Activated naive CD8-positive, alpha-beta T cell treated with anti-CD3 and anti-CD28 coated beads, Interleukin-2, amount 50 U/mL, for 24 hours (primary cell): ENCODE measurements around the gene CFAP43.

Experiments
- ATAC-seq: fragments of 150-1000 bp; cut with Tn5 transposase; one replicate; pipeline ENCODE4 v1.10.0; 2021
- DNase-seq: peaks from one replicate; pipeline ENCODE4 v3.0.0; 2021
- H3K27ac Mint-ChIP-seq: one replicate; pipeline ENCODE4 v1.8.0; 2021; ENCODE audit warnings: mild to moderate bottlenecking, mixed read lengths
- H3K27me3 Mint-ChIP-seq: one replicate; pipeline ENCODE4 v1.8.0; 2021; ENCODE audit warnings: mixed read lengths
- H3K36me3 Mint-ChIP-seq: one replicate; pipeline ENCODE4 v1.8.0; 2021; ENCODE audit warnings: low read depth, mixed read lengths
- H3K4me1 Mint-ChIP-seq: one replicate; pipeline ENCODE4 v1.8.0; 2021; ENCODE audit warnings: mixed read lengths
- H3K4me3 Mint-ChIP-seq: one replicate; pipeline ENCODE4 v1.8.0; 2021; ENCODE audit warnings: mild to moderate bottlenecking, moderate library complexity, mixed read lengths
- H3K9me3 Mint-ChIP-seq: one replicate; pipeline ENCODE4 v1.8.0; 2021; ENCODE audit warnings: mixed read lengths

CFAP43 gene

DNA sequence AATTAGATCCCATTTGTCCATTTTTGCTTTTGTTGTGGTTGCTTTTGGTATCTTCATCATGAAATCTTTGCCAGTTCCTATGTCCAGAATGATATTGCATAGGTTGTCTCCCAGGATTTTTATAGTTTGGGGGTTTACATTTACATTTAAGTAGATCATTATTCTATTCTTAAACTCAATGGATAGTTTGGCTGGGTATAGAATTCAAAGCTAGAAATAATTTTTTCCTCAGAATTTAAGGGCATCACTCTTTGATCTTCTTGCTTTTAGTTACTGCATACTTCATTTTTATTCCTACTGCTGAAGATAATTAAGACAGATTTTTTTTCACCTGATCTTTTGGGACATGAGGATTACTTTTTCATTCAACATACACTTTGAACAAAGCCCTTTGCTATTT, 80.4 kb downstream of the CFAP43 start:
- ATAC-seq, result no peak
- Mint-ChIP-seq H3K9me3 (peaks cover 22% of the 10 kb centered on the region), H3K4me1 (no peaks in the 10 kb centered on the region), H3K36me3 (peaks cover 9% of the 10 kb centered on the region), H3K4me3 (no peak overlapping the region), H3K27me3 (peaks cover 31% of the 10 kb centered on the region), H3K27ac (no peak overlapping the region)
- no peak for DNase-seq

DNA sequence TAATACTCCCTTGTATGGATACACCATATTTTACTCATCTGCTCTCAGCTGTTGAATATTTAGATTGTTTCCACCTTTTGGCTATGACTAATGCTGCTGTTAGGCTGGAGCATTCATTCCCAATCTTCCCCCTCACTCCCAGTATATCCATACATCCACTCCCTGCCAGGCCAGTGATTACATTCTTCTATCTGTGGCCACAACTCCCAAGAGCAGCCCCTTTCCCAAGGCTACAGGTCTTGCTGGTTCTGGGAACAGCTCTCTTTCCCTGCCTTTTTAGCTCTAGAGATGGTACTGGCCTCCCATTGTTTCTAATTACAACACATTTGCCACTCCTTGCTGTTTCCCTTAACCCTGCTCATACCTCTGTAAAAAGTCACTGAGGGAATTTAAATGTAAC, 82.0 kb downstream of the CFAP43 start:
- Mint-ChIP-seq H3K4me3 (no peak overlapping the region), H3K9me3 (peaks cover 22% of the 10 kb centered on the region), H3K4me1 (no peaks in the 10 kb centered on the region), H3K27ac (no peak overlapping the region), H3K36me3 (peaks cover 9% of the 10 kb centered on the region), H3K27me3 (peaks cover 21% of the 10 kb centered on the region)
- ATAC-seq (no peak), DNase-seq (no peak)

DNA sequence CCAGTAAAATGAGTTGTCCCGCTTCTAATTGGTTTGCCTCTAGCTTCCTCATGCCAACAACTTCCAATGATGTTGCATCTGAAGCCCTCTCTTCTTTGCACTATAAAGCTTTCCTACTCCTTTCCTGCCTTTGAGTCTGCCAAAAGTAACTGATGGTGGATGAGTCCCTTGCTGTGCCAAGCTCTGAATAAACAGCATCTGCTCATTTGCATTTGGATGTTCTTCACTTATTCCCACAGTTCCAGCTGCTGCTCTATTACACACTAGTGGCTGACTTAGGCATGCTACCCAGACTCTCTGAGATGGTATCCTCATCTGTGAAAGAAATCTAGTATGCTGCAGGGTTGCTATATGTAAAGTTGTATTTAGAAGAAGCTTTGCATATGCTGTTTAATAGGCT, 85.3 kb downstream of the CFAP43 start:
- Mint-ChIP-seq H3K4me3 (no peak overlapping the region), H3K27ac (no peak overlapping the region), H3K4me1 (no peaks in the 10 kb centered on the region), H3K36me3 (peaks cover 5% of the 10 kb centered on the region), H3K27me3 (peaks cover 13% of the 10 kb centered on the region), H3K9me3 (peaks cover 11% of the 10 kb centered on the region)
- no peak for ATAC-seq
- no peak for DNase-seq

DNA sequence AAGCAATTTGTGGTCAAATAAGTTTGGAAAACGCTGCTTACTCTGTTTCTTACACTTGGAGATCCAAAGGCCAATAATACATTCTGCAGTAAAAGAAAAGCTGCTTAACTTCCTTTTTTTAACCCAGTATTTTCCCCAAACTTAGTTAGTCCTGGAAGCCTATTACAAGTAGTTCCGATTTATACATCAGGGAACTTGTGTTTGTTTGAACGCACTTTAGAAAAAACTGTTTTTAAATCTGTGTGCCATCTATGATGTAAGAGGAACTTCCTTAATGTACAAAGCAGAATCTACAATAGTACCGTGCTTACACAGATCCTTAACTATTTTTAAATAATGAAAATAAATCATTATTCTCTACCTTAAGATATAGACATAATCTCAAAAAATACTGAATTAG, 87.2 kb downstream of the CFAP43 start:
- H3K4me3 Mint-ChIP-seq, result no peak overlapping the region
- ATAC-seq (no peak), DNase-seq (no peak)
- no peak overlapping the region for H3K27ac Mint-ChIP-seq
- H3K9me3 Mint-ChIP-seq, result no peaks in the 10 kb centered on the region
- no peaks in the 10 kb centered on the region for H3K4me1 Mint-ChIP-seq
- H3K27me3 Mint-ChIP-seq, result peaks cover 5% of the 10 kb centered on the region
- no peaks in the 10 kb centered on the region for H3K36me3 Mint-ChIP-seq

DNA sequence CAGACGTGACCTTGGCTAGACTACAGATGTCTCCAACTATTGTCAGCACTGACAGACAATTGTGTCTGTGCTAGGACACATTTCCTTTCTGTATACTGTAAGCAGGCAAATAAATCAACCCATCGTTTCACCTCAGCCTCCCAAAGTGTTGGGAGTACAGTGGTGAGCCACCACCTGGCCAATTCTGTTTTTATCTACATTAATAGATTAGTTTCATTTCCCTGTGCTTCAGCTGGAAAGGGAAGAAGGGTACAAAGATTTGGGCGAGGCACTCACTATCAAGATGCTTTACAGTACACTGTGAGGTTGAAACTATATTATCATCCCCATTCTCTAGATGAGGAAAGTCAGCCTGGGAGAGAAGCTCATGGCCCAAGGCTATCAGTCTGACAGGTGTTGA, 88.3 kb downstream of the CFAP43 start:
- Mint-ChIP-seq H3K36me3 (no peaks in the 10 kb centered on the region), H3K27me3 (peaks cover 8% of the 10 kb centered on the region), H3K4me3 (no peak overlapping the region), H3K4me1 (no peaks in the 10 kb centered on the region), H3K9me3 (no peaks in the 10 kb centered on the region), H3K27ac (no peak overlapping the region)
- no peak for DNase-seq
- no peak for ATAC-seq

DNA sequence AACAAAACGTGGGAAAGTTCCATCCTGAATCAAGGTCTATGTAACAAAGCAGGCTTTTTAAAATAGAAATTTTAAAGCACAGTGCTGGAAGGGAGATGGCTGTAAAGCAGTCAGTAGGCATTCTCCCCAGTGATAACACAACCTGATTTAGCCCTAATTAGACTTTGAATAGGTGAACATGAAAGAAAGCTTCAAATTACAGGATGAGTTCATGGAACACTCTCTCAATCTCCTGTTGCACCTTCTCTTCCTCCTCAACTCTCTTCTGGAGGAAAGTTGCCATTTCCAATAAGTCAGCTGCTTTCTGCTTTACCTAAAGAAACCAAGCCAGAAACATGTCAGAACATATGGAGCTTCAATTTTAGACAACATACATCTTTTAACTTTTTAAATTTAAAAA, 90.1 kb downstream of the CFAP43 start:
- ATAC-seq (no peak), DNase-seq (no peak)
- no peaks in the 10 kb centered on the region for H3K9me3 Mint-ChIP-seq
- no peaks in the 10 kb centered on the region for H3K4me1 Mint-ChIP-seq
- no peak overlapping the region for H3K27ac Mint-ChIP-seq
- no peaks in the 10 kb centered on the region for H3K36me3 Mint-ChIP-seq
- no peak overlapping the region for H3K4me3 Mint-ChIP-seq
- peaks cover 12% of the 10 kb centered on the region for H3K27me3 Mint-ChIP-seq

DNA sequence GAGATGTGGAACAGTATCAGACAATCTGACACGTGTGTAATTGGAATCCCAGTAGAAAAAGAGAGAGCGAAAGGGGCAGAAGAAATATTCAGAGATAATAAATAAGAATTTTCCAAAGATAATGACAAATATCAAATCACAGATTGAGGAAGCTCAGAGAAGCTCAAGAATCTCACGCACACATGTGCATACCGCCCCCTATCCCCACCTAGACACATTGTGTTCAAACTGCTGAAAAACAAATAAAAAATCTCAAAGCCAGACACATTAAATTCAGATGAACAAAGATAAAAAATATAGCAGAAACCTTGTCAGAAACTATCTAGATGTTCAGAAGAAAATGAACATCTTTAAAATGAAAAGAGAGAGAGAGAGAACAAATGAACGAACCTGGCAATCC, 92.9 kb downstream of the CFAP43 start:
- Mint-ChIP-seq H3K4me1 (no peaks in the 10 kb centered on the region), H3K27ac (no peak overlapping the region), H3K36me3 (no peaks in the 10 kb centered on the region), H3K9me3 (no peaks in the 10 kb centered on the region), H3K27me3 (peaks cover 14% of the 10 kb centered on the region), H3K4me3 (no peak overlapping the region)
- no peak for ATAC-seq
- no peak for DNase-seq

DNA sequence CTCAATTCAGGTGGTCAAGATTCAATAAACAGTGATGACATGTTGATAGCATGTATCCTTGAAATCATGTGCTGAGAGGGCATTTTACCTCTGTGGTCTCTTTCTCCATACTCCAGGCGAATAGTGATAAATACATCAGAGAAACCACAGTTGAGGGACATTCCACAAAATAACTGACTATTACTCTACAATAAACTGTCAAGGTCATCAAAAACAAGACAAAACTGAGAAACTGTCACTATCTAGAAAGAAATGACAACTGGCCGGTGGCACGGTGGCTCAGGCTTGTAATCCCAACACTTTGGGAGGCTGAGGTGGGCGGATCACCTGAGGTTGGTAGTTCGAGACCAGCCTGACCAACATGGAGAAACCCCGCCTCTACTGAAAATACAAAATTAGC, 94.0 kb downstream of the CFAP43 start:
- Mint-ChIP-seq H3K4me3 (no peak overlapping the region), H3K4me1 (no peaks in the 10 kb centered on the region), H3K27me3 (peaks cover 19% of the 10 kb centered on the region), H3K36me3 (no peaks in the 10 kb centered on the region), H3K9me3 (no peaks in the 10 kb centered on the region), H3K27ac (no peak overlapping the region)
- DNase-seq, result no peak
- no peak for ATAC-seq

DNA sequence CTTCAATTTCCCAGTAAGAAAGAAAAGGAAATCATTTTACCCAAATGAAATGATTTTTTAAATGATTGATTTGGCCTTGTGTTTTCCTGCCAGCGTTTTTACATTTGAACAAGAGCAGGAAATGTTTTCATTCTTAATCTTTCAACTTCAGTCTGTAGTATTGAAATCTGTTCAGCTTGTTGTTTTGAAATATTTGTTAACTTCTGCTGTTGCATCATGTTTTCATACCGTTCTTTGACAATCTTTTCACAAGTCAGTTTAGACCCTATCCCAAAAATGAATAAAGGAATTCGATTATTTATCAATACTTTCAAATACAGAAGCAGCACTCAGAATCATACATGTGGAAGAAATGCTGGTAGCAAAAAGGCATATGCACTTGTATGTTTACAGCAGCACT, 102.1 kb downstream of the CFAP43 start:
- Mint-ChIP-seq H3K9me3 (no peaks in the 10 kb centered on the region), H3K27me3 (peaks cover 13% of the 10 kb centered on the region), H3K27ac (no peak overlapping the region), H3K4me1 (peaks cover 9% of the 10 kb centered on the region), H3K36me3 (peaks cover 8% of the 10 kb centered on the region), H3K4me3 (no peak overlapping the region)
- DNase-seq, result no peak
- no peak for ATAC-seq

DNA sequence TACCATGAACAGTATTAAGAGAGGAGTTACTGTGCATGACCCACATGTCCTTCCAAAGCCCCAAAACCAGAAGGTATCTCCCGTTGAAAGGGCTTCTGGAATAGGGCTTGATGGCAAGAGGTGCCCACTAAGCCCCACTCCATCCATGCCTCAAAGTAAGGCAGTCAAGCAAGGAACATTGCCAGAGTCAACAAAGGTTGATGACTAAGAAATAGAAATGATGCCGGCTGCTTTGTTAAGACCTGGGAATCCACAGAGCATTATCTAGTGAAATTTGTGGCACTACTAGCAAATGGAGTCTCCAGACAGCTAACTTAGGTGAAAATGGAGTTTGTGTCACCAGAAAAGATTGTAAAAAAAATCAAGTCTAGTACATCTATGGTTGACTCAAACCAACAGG, 104.0 kb downstream of the CFAP43 start:
- Mint-ChIP-seq H3K9me3 (no peaks in the 10 kb centered on the region), H3K36me3 (peaks cover 14% of the 10 kb centered on the region), H3K4me1 (peaks cover 18% of the 10 kb centered on the region), H3K27ac (no peak overlapping the region), H3K27me3 (peaks cover 3% of the 10 kb centered on the region), H3K4me3 (no peak overlapping the region)
- ATAC-seq (no peak), DNase-seq (no peak)

DNA sequence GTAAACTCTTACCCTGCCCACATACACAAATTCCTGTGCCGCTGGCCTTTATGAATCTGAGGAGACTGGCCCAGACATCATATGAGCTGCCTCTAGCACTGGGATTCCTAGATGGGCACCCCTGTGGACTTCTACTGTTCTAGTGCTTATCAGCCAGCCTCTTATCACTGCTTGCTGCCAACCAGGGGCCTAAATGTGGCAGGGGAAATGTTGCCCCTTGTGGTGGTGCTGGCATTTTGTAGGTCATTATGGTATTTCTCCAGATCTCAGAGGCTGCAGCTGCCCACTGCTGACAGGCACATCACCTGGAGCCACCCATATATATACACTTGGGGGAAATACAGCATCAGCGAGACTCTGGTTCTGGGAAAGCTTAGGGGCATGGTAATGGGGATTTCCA, 104.8 kb downstream of the CFAP43 start:
- H3K4me1 Mint-ChIP-seq, result peaks cover 25% of the 10 kb centered on the region
- ATAC-seq (peak; percentile 54), DNase-seq (no peak)
- H3K27me3 Mint-ChIP-seq, result no peaks in the 10 kb centered on the region
- H3K9me3 Mint-ChIP-seq, result no peaks in the 10 kb centered on the region
- H3K27ac Mint-ChIP-seq, result peak overlapping the region; percentile 39
- H3K4me3 Mint-ChIP-seq, result no peak overlapping the region
- H3K36me3 Mint-ChIP-seq, result peaks cover 14% of the 10 kb centered on the region

DNA sequence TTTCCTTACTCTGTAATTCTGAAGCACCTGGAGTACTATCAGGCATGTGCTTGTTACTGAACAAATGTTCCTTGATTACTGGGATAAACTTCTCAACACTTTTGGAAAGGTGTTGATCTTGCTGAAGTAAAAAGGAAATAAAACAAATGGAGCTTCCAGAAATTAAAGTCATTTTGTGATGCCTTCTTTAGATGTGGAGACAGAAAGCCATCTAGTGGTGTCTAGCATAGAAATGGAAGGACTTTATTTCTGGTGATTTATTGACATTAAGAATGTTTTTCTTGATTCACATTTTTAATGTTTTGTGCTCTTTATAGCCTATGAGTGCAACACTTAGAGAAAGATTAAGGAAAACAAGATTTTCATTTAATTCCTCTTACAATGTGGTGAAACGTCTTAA, 108.8 kb downstream of the CFAP43 start:
- Mint-ChIP-seq H3K27ac (peak overlapping the region; percentile 52), H3K4me1 (peaks cover 45% of the 10 kb centered on the region), H3K36me3 (peaks cover 14% of the 10 kb centered on the region), H3K27me3 (no peaks in the 10 kb centered on the region), H3K4me3 (peak overlapping the region; percentile 84), H3K9me3 (no peaks in the 10 kb centered on the region)
- no peak for DNase-seq
- no peak for ATAC-seq

DNA sequence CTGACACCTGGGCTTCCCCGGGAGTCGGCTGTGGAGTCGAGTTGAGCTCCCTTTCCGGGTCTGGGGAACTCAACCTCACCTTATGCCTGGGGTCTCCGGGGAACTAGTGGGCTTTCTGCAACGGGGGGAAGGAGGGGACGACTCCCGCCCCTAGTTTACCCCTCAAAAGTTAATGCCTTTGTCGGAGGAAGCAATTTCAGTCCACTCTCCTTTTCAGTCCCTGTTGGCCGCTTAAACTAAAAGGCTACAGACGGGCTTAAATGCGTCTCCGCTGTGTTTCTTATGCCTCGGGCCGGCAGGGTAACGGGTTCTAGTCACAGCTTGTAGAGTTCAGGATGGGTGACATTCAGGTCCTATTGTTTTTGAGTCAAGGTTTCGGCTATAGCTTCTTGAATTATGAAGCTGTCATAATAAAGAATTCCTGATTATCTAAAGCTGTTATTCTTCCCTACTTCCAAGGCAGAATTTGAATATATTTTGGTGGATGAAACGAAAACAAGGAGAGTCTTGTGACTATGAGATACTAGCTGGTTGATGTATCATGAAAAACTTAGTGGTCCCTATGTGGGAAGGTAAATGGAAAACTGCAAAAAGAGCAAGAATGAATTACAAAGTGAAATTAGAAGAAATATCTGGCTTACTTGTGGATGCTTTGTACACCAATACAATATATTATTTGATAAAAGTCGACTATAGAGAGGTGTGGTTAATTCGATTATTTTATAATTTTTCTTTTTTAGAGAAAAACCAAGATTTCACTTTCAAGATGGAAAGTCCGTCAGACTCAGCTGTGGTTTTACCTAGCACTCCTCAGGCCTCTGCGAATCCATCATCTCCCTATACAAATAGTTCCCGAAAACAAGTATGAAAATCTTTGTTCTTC, 109.7 kb downstream of the CFAP43 start:
- ATAC-seq (no peak), DNase-seq (no peak)
- Mint-ChIP-seq H3K4me1 (peaks cover 49% of the 10 kb centered on the region), H3K36me3 (peaks cover 14% of the 10 kb centered on the region), H3K27ac (peak overlapping the region; percentile 95), H3K27me3 (no peaks in the 10 kb centered on the region), H3K9me3 (no peaks in the 10 kb centered on the region), H3K4me3 (peak overlapping the region; percentile 84)

DNA sequence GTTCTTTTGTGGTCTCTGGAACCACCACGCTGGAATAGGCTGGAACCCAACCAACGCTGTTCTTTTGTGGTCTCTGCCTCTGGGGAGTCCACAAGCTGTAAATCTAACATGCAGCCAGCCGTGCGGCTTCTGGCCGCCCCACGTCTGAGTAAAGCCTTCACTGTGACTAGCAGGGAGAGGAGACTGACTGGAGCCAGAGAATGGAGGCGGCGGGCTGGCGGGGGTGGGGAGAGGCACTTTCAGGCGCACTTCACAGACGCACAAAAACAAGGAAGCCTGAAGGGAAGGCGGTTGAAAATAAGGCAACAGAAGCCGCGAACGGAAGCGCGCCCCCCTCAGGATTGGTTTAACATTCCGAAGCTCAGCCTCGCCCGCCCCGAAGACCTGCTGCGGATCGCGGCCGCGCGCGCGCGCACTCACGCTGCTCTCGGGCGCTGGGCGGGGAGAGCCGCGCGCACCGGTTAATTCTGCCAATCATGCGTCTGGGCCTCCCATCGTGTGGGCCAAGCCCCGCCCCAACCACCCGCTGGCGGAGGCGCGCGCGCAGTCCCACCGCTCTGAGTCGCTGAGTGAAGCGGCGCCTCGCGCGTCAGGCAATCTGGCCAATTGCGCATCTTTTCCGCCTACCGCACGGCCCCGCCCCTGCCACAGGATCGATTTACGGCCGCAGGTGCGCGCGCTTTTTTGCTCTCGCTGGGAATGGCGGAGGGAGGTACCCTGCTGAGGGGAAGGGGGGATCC, 110.5 kb downstream of the CFAP43 start, which contains the start of gene SFR1:
TSS of gene SFR1 (plus strand) at position 687 of the 740 bp plus-strand sequence. CDS start at position 700, 13 bp downstream.
- Mint-ChIP-seq H3K27ac (peak within 1 kb of the TSS; percentile 95), H3K36me3 (peaks cover 12% of the 10 kb centered on the region), H3K9me3 (no peaks in the 10 kb centered on the region), H3K4me3 (peak within 1 kb of the TSS; percentile 84), H3K27me3 (no peaks in the 10 kb centered on the region), H3K4me1 (peaks cover 48% of the 10 kb centered on the region)
- DNase-seq (peak; percentile 99), ATAC-seq (peak; percentile 87)

DNA sequence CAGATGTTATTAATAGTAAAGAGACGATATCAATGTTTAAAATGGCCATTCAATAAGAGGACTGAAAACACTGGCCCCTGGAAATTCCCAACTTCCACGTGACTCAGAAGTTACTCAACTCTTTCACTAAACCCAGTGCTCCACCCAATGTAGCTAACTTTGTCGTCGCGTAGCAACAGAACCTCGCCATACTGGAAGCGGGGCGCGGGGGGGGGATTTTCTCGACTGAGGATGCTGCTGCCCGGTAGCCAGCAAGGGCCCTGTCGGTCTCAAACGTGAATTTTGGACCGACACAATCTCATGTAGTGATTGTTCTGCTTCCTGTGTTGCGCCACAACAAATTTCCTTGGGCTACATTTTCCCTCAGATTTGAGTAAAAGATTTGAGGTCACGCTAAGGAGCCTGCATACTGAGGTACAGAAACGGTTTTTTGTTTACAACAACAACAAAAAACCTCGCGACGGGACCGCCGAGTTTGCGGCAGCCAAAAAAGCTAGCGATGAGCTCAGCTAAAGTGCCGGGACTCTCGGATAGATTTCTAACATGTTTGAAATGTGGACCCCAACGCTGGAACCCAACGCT, 111.2 kb downstream of the CFAP43 start:
- H3K9me3 Mint-ChIP-seq, result no peaks in the 10 kb centered on the region

More for the DNA sequence above, 111.2 kb downstream of the CFAP43 start:
- Mint-ChIP-seq H3K4me3 (peak overlapping the region; percentile 84), H3K27me3 (no peaks in the 10 kb centered on the region), H3K4me1 (peaks cover 51% of the 10 kb centered on the region), H3K27ac (peak overlapping the region; percentile 95), H3K36me3 (peaks cover 9% of the 10 kb centered on the region)
- ATAC-seq (peak; percentile 37), DNase-seq (peak; percentile 87)
